HG03139 (cell line): ENCODE data around the gene CDKN2B.

Source experiments
- ATAC-seq: cut with Tn5 transposase; IDR thresholded peaks from one replicate; pipeline ENCODE4 v1.9.1; 2021; ENCODE audit not compliant: unreplicated experiment

Gene CDKN2B

GRCh38 chr9:21995666-21996398 is 13.3 kb downstream of the CDKN2B start:
- peak; percentile 17 for ATAC-seq

GRCh38 chr9:21995006-21995665 is 14.0 kb downstream of the CDKN2B start:
- ATAC-seq = peak; percentile 87

GRCh38 chr9:21994556-21995005 is 14.5 kb downstream of the CDKN2B start, which contains the start of gene CDKN2B-AS1:
CDKN2B-AS1 (plus strand) TSS chr9:21994791.
- peak; percentile 31 for ATAC-seq

GRCh38 chr9:21993893-21994555 is 15.1 kb downstream of the CDKN2B start, which contains the start of gene CDKN2A:
CDKN2A (minus strand) TSS chr9:21994392.
- peak; percentile 37 for ATAC-seq

GRCh38 chr9:21993007-21993406 is 16.1 kb downstream of the CDKN2B start:
- no peak for ATAC-seq

- no peak for ATAC-seq
Observed at GRCh38 chr9:21991072-21991959, 17.8 kb downstream of the CDKN2B start.

GRCh38 chr9:21989440-21990189 is 19.5 kb downstream of the CDKN2B start:
- no peak for ATAC-seq

GRCh38 chr9:21988056-21988990 is 20.8 kb downstream of the CDKN2B start:
- ATAC-seq = no peak

- ATAC-seq = peak; percentile 46
Observed at GRCh38 chr9:21985964-21986667, 23.0 kb downstream of the CDKN2B start.

GRCh38 chr9:21984101-21984500 is 25.0 kb downstream of the CDKN2B start:
- no peak for ATAC-seq

GRCh38 chr9:21983561-21983935 is 25.6 kb downstream of the CDKN2B start:
- ATAC-seq = no peak

- ATAC-seq = no peak
Observed at GRCh38 chr9:21982861-21983560, 26.1 kb downstream of the CDKN2B start.

- ATAC-seq = no peak
Observed at GRCh38 chr9:21982391-21982790, 26.7 kb downstream of the CDKN2B start.

GRCh38 chr9:21976334-21976875 is 32.7 kb downstream of the CDKN2B start:
- ATAC-seq = no peak

- ATAC-seq = no peak
Observed at GRCh38 chr9:21974722-21975409, 34.2 kb downstream of the CDKN2B start.

GRCh38 chr9:21974343-21974721 is 34.8 kb downstream of the CDKN2B start:
- ATAC-seq = no peak

GRCh38 chr9:21972361-21972760 is 36.7 kb downstream of the CDKN2B start:
- no peak for ATAC-seq
